H9 (cell line): ENCODE results near the gene RIBC2. TPM values are rescaled to one million over a fixed set of nuclear protein-coding genes. Genes with fewer than 3 reads are reported as not detected.

Experiments used
- DNase-seq: peaks from one replicate; pipeline ENCODE4 v3.0.0-alpha.2; 2017
- H2AFZ ChIP-seq: one replicate; pipeline ENCODE4 v1.6.1; 2013; ENCODE audit warnings: mild to moderate bottlenecking, low read length, control low read depth, moderate library complexity
- H2AK5ac ChIP-seq: 2 replicates; pipeline ENCODE4 v1.6.1; 2013; ENCODE audit warnings: low read length, control low read depth, mixed read lengths; ENCODE audit not compliant: insufficient read length
- H2BK120ac ChIP-seq: one replicate; pipeline ENCODE4 v1.6.1; 2013; ENCODE audit warnings: low read depth, mild to moderate bottlenecking, low read length, control low read depth, inconsistent platforms; ENCODE audit not compliant: poor library complexity, severe bottlenecking
- H2BK12ac ChIP-seq: 2 replicates; pipeline ENCODE4 v1.6.1; 2013; ENCODE audit warnings: low read length, control low read depth, mixed read lengths, low read depth; ENCODE audit not compliant: insufficient read length
- H2BK15ac ChIP-seq: 2 replicates; pipeline ENCODE4 v1.6.1; 2013; ENCODE audit warnings: low read depth, low read length, control low read depth
- H2BK20ac ChIP-seq: one replicate; pipeline ENCODE4 v1.6.1; 2013; ENCODE audit warnings: low read depth, mild to moderate bottlenecking, low read length, control low read depth, inconsistent platforms; ENCODE audit not compliant: poor library complexity, severe bottlenecking
- H2BK5ac ChIP-seq: 2 replicates; pipeline ENCODE4 v1.6.1; 2013; ENCODE audit warnings: low read length, control low read depth, mixed read lengths; ENCODE audit not compliant: insufficient read length
- H3K14ac ChIP-seq: 2 replicates; pipeline ENCODE4 v1.6.1; 2013; ENCODE audit warnings: low read length, control low read depth; ENCODE audit not compliant: insufficient read depth
- H3K18ac ChIP-seq: 2 replicates; pipeline ENCODE4 v1.6.1; 2013; ENCODE audit warnings: low read depth, mild to moderate bottlenecking, mixed read lengths, low read length, control low read depth; ENCODE audit not compliant: insufficient read length
- H3K23ac ChIP-seq: 2 replicates; pipeline ENCODE4 v1.6.1; 2013; ENCODE audit warnings: low read length, control low read depth, mixed read lengths, low read depth; ENCODE audit not compliant: insufficient read length
- H3K23me2 ChIP-seq: 2 replicates; pipeline ENCODE4 v1.6.1; 2013; ENCODE audit warnings: low read depth, mild to moderate bottlenecking, mixed read lengths, low read length, control low read depth; ENCODE audit not compliant: insufficient read length, poor library complexity, severe bottlenecking
- H3K27ac ChIP-seq: 2 replicates; pipeline ENCODE4 v1.5.1; 2013; ENCODE audit warnings: low read length, control low read depth, mixed read lengths, low read depth; ENCODE audit not compliant: insufficient read length
- H3K27me3 ChIP-seq: 2 replicates; pipeline ENCODE4 v1.6.1; 2013; ENCODE audit warnings: low read length, control low read depth, inconsistent platforms; ENCODE audit not compliant: insufficient read depth
- H3K4ac ChIP-seq: 2 replicates; pipeline ENCODE4 v1.6.1; 2013; ENCODE audit warnings: low read depth, mild to moderate bottlenecking, control low read depth, inconsistent platforms, low read length, moderate library complexity
- H3K4me1 ChIP-seq: 2 replicates; pipeline ENCODE4 v1.6.1; 2013; ENCODE audit warnings: low read length, control low read depth, inconsistent platforms; ENCODE audit not compliant: insufficient read depth
- H3K4me2 ChIP-seq: 2 replicates; pipeline ENCODE4 v1.6.1; 2013; ENCODE audit warnings: low read length, control low read depth, mixed read lengths; ENCODE audit not compliant: insufficient read length, insufficient read depth
- H3K56ac ChIP-seq: 2 replicates; pipeline ENCODE4 v1.6.1; 2013; ENCODE audit warnings: low read depth, mild to moderate bottlenecking, mixed read lengths, low read length, control low read depth; ENCODE audit not compliant: insufficient read length
- H3K79me1 ChIP-seq: 2 replicates; pipeline ENCODE4 v1.6.1; 2013; ENCODE audit warnings: low read depth, mild to moderate bottlenecking, moderate library complexity, low read length, control low read depth, inconsistent platforms; ENCODE audit not compliant: insufficient read depth, poor library complexity, severe bottlenecking
- H3K79me2 ChIP-seq: 2 replicates; pipeline ENCODE4 v1.6.1; 2013; ENCODE audit warnings: low read length, control low read depth, inconsistent platforms; ENCODE audit not compliant: insufficient read depth
- H3K9ac ChIP-seq: 2 replicates; pipeline ENCODE4 v1.6.1; 2013; ENCODE audit warnings: low read length, control low read depth, mixed read lengths; ENCODE audit not compliant: insufficient read length; ENCODE audit errors: extremely low read depth
- H3K9me3 ChIP-seq: one replicate; pipeline ENCODE4 v1.6.1; 2013; ENCODE audit warnings: low read depth, low read length, inconsistent platforms; ENCODE audit not compliant: control insufficient read depth
- H3T11ph ChIP-seq: one replicate; pipeline ENCODE4 v1.6.1; 2013; ENCODE audit warnings: mild to moderate bottlenecking, low read length, control low read depth, inconsistent platforms
- H4K20me1 ChIP-seq: one replicate; pipeline ENCODE4 v1.6.1; 2013; ENCODE audit not compliant: control insufficient read depth, insufficient read length, insufficient read depth
- H4K5ac ChIP-seq: 2 replicates; pipeline ENCODE4 v1.6.1; 2013; ENCODE audit warnings: low read depth, mild to moderate bottlenecking, mixed read lengths, low read length, control low read depth; ENCODE audit not compliant: insufficient read length
- H4K8ac ChIP-seq: replicated peaks from 2 replicates; pipeline ENCODE4 v1.6.1; 2013; ENCODE audit warnings: low read length, control low read depth, mixed read lengths, low read depth; ENCODE audit not compliant: insufficient read length
- H4K91ac ChIP-seq: 2 replicates; pipeline ENCODE4 v1.6.1; 2013; ENCODE audit warnings: low read depth, mild to moderate bottlenecking, moderate library complexity, mixed read lengths, low read length, control low read depth; ENCODE audit not compliant: insufficient read length
- H3K27ac Mint-ChIP-seq, 3 experiments: 2 replicates in 2 of 3; 3 replicates in 1 of 3; pipeline ENCODE4 v1.8.0; 2020 to 2021; ENCODE audit warnings: mixed read lengths in 3 of 3, mild to moderate bottlenecking in 1 of 3, moderate library complexity in 1 of 3
- H3K27me3 Mint-ChIP-seq: 2 replicates; pipeline ENCODE4 v1.8.0; 2021; ENCODE audit warnings: low read depth, mild to moderate bottlenecking, moderate library complexity, mixed read lengths
- H3K36me3 Mint-ChIP-seq, 3 experiments: 2 replicates in 2 of 3; 3 replicates in 1 of 3; pipeline ENCODE4 v1.8.0; 2020 to 2021; ENCODE audit warnings: low read depth in 3 of 3, mixed read lengths in 3 of 3; ENCODE audit not compliant: insufficient read depth in 1 of 3
- H3K4me1 Mint-ChIP-seq, 2 experiments: 2 replicates each; pipeline ENCODE4 v1.8.0; 2020; ENCODE audit warnings: mixed read lengths in 2 of 2
- H3K4me3 Mint-ChIP-seq, 2 experiments: 2 replicates in 1 of 2; 3 replicates in 1 of 2; pipeline ENCODE4 v1.8.0; 2020 to 2021; ENCODE audit warnings: mild to moderate bottlenecking in 2 of 2, mixed read lengths in 2 of 2, moderate library complexity in 1 of 2
- H3K9me3 Mint-ChIP-seq, 2 experiments: 2 replicates in 1 of 2; 3 replicates in 1 of 2; pipeline ENCODE4 v1.8.0; 2020; ENCODE audit warnings: mild to moderate bottlenecking in 2 of 2, mixed read lengths in 2 of 2, moderate library complexity in 1 of 2
- WGBS: extraction: QIAGEN DNeasy Blood & Tissue Kit; methylation state at CpG from one replicate; pipeline ENCODE4 v1.1.7; 2013; ENCODE audit warnings: missing lambda C conversion rate, low lambda C conversion rate, mixed read lengths; ENCODE audit not compliant: insufficient read length; ENCODE audit errors: extremely low coverage; 5-methylcytosine and 5-hydroxymethylcytosine counted together
- total RNA-seq: library from RNA; stranded (reverse); gene quantifications from 2 replicates; pipeline ENCODE4 v1.2.1, GENCODE V29; 2021
- TF ChIP-seq, protein P1 (sequence below): fragments of 200-600 bp; sonication (generic); conservative IDR thresholded peaks from 3 replicates; pipeline ENCODE4 v1.8.0; 2021; ENCODE audit warnings: antibody characterized with exemption, mild to moderate bottlenecking

Gene RIBC2
- total RNA-seq, 1 experiment from 2014 or later: 4.1 TPM

DNA sequence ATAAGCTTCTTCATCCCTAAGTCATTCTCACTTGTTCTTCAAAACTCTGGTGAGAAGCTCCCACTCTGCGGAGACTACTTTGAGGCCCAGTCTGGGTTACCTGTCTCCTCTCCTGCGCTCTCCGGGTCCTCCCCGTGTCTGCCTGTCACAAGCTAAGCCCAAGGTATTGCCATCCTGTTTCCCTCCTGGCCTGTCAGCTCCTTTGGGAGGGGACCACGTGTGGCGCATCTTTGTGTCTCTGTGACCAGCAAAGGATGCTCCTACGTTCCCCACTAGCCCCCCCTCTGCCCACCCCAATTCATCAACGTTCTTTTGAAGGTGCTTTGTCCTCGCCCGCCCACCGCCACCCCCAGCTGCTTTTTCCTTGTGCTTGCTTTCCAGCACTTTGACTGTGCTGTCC is 57.4 kb downstream of the RIBC2 start:
- Histone ChIP-seq H3K18ac (no peak overlapping the region), H2AFZ (no peak overlapping the region), H3K4me1 (peaks cover 4% of the 10 kb centered on the region; the same call in 1 of the 2 replicates), H4K20me1 (no peaks in the 10 kb centered on the region), H2AK5ac (no peak overlapping the region), H3K56ac (no peak overlapping the region), H3K79me1 (no peaks in the 10 kb centered on the region), H2BK15ac (no peak overlapping the region), H4K8ac (no peak overlapping the region), H3T11ph (no peak overlapping the region), H3K4ac (no peak overlapping the region), H3K23me2 (no peaks in the 10 kb centered on the region), H3K14ac (no peak overlapping the region), H2BK20ac (no peak overlapping the region), H3K27ac (no peak overlapping the region), H3K79me2 (no peaks in the 10 kb centered on the region), H2BK5ac (no peak overlapping the region), H3K9ac (no peak overlapping the region), H4K91ac (no peak overlapping the region), H3K4me2 (no peak overlapping the region), H4K5ac (no peak overlapping the region), H2BK120ac (no peak overlapping the region), H3K27me3 (no peaks in the 10 kb centered on the region), H3K23ac (no peak overlapping the region), H2BK12ac (no peak overlapping the region), H3K9me3 (no peaks in the 10 kb centered on the region)
- peaks cover 4% of the 10 kb centered on the region; the same call in 1 of the 2 replicates for H3K27me3 Mint-ChIP-seq
- H3K27ac Mint-ChIP-seq: no peak overlapping the region
- no peak overlapping the region for H3K4me3 Mint-ChIP-seq
- peaks cover 40 to 41% of the 10 kb centered on the region in 2 experiments for H3K4me1 Mint-ChIP-seq
- no CpG with 5 or more reads among the region's 11 CpGs for WGBS
- TF ChIP-seq, protein P1, sequence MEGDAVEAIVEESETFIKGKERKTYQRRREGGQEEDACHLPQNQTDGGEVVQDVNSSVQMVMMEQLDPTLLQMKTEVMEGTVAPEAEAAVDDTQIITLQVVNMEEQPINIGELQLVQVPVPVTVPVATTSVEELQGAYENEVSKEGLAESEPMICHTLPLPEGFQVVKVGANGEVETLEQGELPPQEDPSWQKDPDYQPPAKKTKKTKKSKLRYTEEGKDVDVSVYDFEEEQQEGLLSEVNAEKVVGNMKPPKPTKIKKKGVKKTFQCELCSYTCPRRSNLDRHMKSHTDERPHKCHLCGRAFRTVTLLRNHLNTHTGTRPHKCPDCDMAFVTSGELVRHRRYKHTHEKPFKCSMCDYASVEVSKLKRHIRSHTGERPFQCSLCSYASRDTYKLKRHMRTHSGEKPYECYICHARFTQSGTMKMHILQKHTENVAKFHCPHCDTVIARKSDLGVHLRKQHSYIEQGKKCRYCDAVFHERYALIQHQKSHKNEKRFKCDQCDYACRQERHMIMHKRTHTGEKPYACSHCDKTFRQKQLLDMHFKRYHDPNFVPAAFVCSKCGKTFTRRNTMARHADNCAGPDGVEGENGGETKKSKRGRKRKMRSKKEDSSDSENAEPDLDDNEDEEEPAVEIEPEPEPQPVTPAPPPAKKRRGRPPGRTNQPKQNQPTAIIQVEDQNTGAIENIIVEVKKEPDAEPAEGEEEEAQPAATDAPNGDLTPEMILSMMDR: no peak
- DNase-seq: no peak
- H3K36me3 Mint-ChIP-seq: peaks cover 0 to 5% (median 4%) of the 10 kb centered on the region in 3 experiments; a peak in 3 of 7 replicates
- H3K9me3 Mint-ChIP-seq: peaks cover 3 to 4% of the 10 kb centered on the region in 2 experiments; a peak in 4 of 5 replicates
